HG02571 (cell line): ENCODE results near the gene TEX35.
A peak's percentile ranks its signal among the peaks of the same experiment; 100 is the strongest.
"Not testable (repeated sequence)": the region's sequence is repeated elsewhere in the genome, so short reads cannot be mapped to it uniquely, and the experiment has no call there.

Experiments used
- ATAC-seq: cut with Tn5 transposase; IDR thresholded peaks from one replicate; pipeline ENCODE4 v1.9.1; 2021; ENCODE audit warnings: mild to moderate bottlenecking, moderate library complexity; ENCODE audit not compliant: unreplicated experiment

The TEX35 gene

GRCh38 chr1:178540646-178541045, 27.7 kb downstream of the TEX35 start:
- no peak for ATAC-seq

- ATAC-seq, result no peak
These were observed 28.5 kb downstream of the TEX35 start for GRCh38 chr1:178541379-178541778.

- peak; percentile 46 for ATAC-seq
These were observed 29.1 kb downstream of the TEX35 start for GRCh38 chr1:178541829-178542553.

GRCh38 chr1:178542554-178543289, 29.8 kb downstream of the TEX35 start:
- ATAC-seq, result peak; percentile 73

- peak; percentile 37 for ATAC-seq
These were observed 30.3 kb downstream of the TEX35 start for GRCh38 chr1:178543290-178543607.

- ATAC-seq, result no peak
These were observed 31.6 kb downstream of the TEX35 start for GRCh38 chr1:178544531-178544930.

- ATAC-seq, result no peak
These were observed 35.2 kb downstream of the TEX35 start for GRCh38 chr1:178548108-178548507.

GRCh38 chr1:178551307-178551706, 38.4 kb downstream of the TEX35 start:
- ATAC-seq, result no peak

- ATAC-seq, result no peak
These were observed 39.0 kb downstream of the TEX35 start for GRCh38 chr1:178551940-178552339.

GRCh38 chr1:178552856-178553255, 39.9 kb downstream of the TEX35 start:
- ATAC-seq, result no peak

- not testable (repeated sequence) for ATAC-seq
These were observed 41.4 kb downstream of the TEX35 start for GRCh38 chr1:178554351-178554750.

GRCh38 chr1:178555613-178556012, 42.7 kb downstream of the TEX35 start:
- ATAC-seq, result not testable (repeated sequence)

GRCh38 chr1:178558816-178559215, 45.9 kb downstream of the TEX35 start:
- ATAC-seq, result not testable (repeated sequence)

GRCh38 chr1:178560871-178561376, 48.0 kb downstream of the TEX35 start:
- no peak for ATAC-seq

GRCh38 chr1:178563099-178563820, 50.4 kb downstream of the TEX35 start:
- no peak for ATAC-seq

- no peak for ATAC-seq
These were observed 51.3 kb downstream of the TEX35 start for GRCh38 chr1:178564086-178564782.

- no peak for ATAC-seq
These were observed 51.9 kb downstream of the TEX35 start for GRCh38 chr1:178564783-178565180.

- ATAC-seq, result no peak
These were observed 52.7 kb downstream of the TEX35 start for GRCh38 chr1:178565586-178565985.

- ATAC-seq, result peak; percentile 88
These were observed 53.3 kb downstream of the TEX35 start for GRCh38 chr1:178566187-178566586.

- ATAC-seq, result no peak
These were observed 58.9 kb downstream of the TEX35 start for GRCh38 chr1:178571807-178572206.
